HEK293 (cell line): Measurements from ENCODE around the gene RHOT2.
A peak's percentile ranks its signal among the peaks of the same experiment; 100 is the strongest.

Source experiments
- CTCF ChIA-PET: fragments of 350-600 bp; formaldehyde crosslinking; extraction: SDS; loops from one replicate; lab custom pipeline; 2021; ENCODE audit warnings: antibody characterized with exemption; lab: Yijun Ruan, JAX
- POLR2A ChIA-PET: fragments of 300-600 bp; formaldehyde crosslinking; extraction: SDS; loops from one replicate; lab custom pipeline; 2020; ENCODE audit warnings: antibody characterized with exemption, inconsistent platforms; lab: Yijun Ruan, JAX
- H3K27ac ChIP-seq: fragments of 200-500 bp; sonication (Bioruptor generic); 2 replicates; pipeline ENCODE4 v1.5.1; 2014; ENCODE audit warnings: low read depth, low read length, control low read depth, inconsistent platforms; ENCODE audit errors: extremely low read depth
- H3K36me3 ChIP-seq, 2 experiments: fragments of 200-500 bp in 1 of 2; sonication (Bioruptor generic) in 1 of 2; 1 replicate in 1 of 2; 2 replicates in 1 of 2; pipeline ENCODE4 v1.5.1; 2014 to 2017; ENCODE audit warnings: inconsistent platforms in 2 of 2, low read length in 2 of 2; ENCODE audit not compliant: control insufficient read depth in 2 of 2, insufficient read depth in 1 of 2
- H3K4me1 ChIP-seq: fragments of 200-500 bp; sonication (Bioruptor generic); 2 replicates; pipeline ENCODE4 v1.5.1; 2014; ENCODE audit warnings: mild to moderate bottlenecking, low read length, inconsistent platforms; ENCODE audit not compliant: control insufficient read depth, insufficient read depth
- H3K4me3 ChIP-seq: 2 replicates; pipeline ENCODE4 v1.5.1; 2011; ENCODE audit warnings: low read depth, mild to moderate bottlenecking, control low read depth, low read length, moderate library complexity
- H3K9me3 ChIP-seq: fragments of 200-500 bp; sonication (Bioruptor generic); 2 replicates; pipeline ENCODE4 v1.5.1; 2014; ENCODE audit warnings: low read depth, low read length, inconsistent platforms; ENCODE audit not compliant: control insufficient read depth, insufficient read depth
- HOXD13 ChIP-seq: sonication (generic); formaldehyde crosslinking; IDR thresholded peaks from 2 replicates; pipeline ENCODE4 v1.8.0; 2022; ENCODE audit warnings: missing genetic modification reagents, borderline replicate concordance
- KLF7 ChIP-seq: fragments of 450-650 bp; formaldehyde crosslinking; IDR thresholded peaks from 2 replicates; pipeline ENCODE4 v1.5.1; 2016; ENCODE audit warnings: missing biosample characterization, missing genetic modification characterization, borderline replicate concordance
- KLF8 ChIP-seq: fragments of 450-650 bp; formaldehyde crosslinking; IDR thresholded peaks from 2 replicates; pipeline ENCODE4 v1.5.1; 2016; ENCODE audit warnings: missing biosample characterization, missing genetic modification characterization
- OSR2 ChIP-seq: fragments of 450-650 bp; formaldehyde crosslinking; IDR thresholded peaks from 2 replicates; pipeline ENCODE4 v1.5.1; 2016; ENCODE audit warnings: missing biosample characterization, missing genetic modification characterization
- ZBTB8A ChIP-seq: fragments of 450-650 bp; formaldehyde crosslinking; IDR thresholded peaks from 2 replicates; pipeline ENCODE4 v1.5.1; 2016; ENCODE audit warnings: missing biosample characterization, missing genetic modification characterization
- ZEB2 ChIP-seq: fragments of 450-650 bp; formaldehyde crosslinking; IDR thresholded peaks from 2 replicates; pipeline ENCODE4 v1.5.1; 2016; ENCODE audit warnings: missing biosample characterization, missing genetic modification characterization
- ZFHX2 ChIP-seq: fragments of 450-650 bp; formaldehyde crosslinking; conservative IDR thresholded peaks from 2 replicates; pipeline ENCODE4 v1.5.1; 2016; ENCODE audit warnings: missing biosample characterization, missing genetic modification characterization
- ZNF169 ChIP-seq: fragments of 450-650 bp; formaldehyde crosslinking; IDR thresholded peaks from 2 replicates; pipeline ENCODE4 v1.5.1; 2016; ENCODE audit warnings: missing biosample characterization, missing genetic modification characterization
- ZNF2 ChIP-seq: fragments of 450-650 bp; formaldehyde crosslinking; IDR thresholded peaks from 2 replicates; pipeline ENCODE4 v1.5.1; 2016; ENCODE audit warnings: missing biosample characterization, missing genetic modification characterization
- ZNF23 ChIP-seq: fragments of 450-650 bp; formaldehyde crosslinking; IDR thresholded peaks from 2 replicates; pipeline ENCODE4 v1.5.1; 2016; ENCODE audit warnings: missing biosample characterization, missing genetic modification characterization, borderline replicate concordance
- ZNF266 ChIP-seq: fragments of 450-650 bp; formaldehyde crosslinking; IDR thresholded peaks from 2 replicates; pipeline ENCODE4 v1.5.1; 2016; ENCODE audit warnings: missing biosample characterization, missing genetic modification characterization, low read depth
- ZNF394 ChIP-seq: fragments of 450-650 bp; formaldehyde crosslinking; IDR thresholded peaks from 2 replicates; pipeline ENCODE4 v1.5.1; 2016; ENCODE audit warnings: missing biosample characterization, missing genetic modification characterization, mild to moderate bottlenecking, moderate library complexity, borderline replicate concordance
- ZNF416 ChIP-seq: fragments of 450-650 bp; formaldehyde crosslinking; IDR thresholded peaks from 2 replicates; pipeline ENCODE4 v1.5.1; 2016; ENCODE audit warnings: missing biosample characterization, missing genetic modification characterization
- ZNF423 ChIP-seq: fragments of 450-650 bp; formaldehyde crosslinking; IDR thresholded peaks from 2 replicates; pipeline ENCODE4 v1.5.1; 2016; ENCODE audit warnings: missing biosample characterization, missing genetic modification characterization
- ZNF549 ChIP-seq: fragments of 450-650 bp; IDR thresholded peaks from 2 replicates; pipeline ENCODE4 v1.5.1; 2018; ENCODE audit warnings: missing biosample characterization, missing genetic modification characterization, mild to moderate bottlenecking, inconsistent platforms, moderate library complexity
- ZNF664 ChIP-seq: fragments of 450-650 bp; formaldehyde crosslinking; IDR thresholded peaks from 2 replicates; pipeline ENCODE4 v1.5.1; 2016; ENCODE audit warnings: missing biosample characterization, missing genetic modification characterization
- ZNF677 ChIP-seq: fragments of 450-650 bp; IDR thresholded peaks from 2 replicates; pipeline ENCODE4 v1.5.0; 2018; ENCODE audit warnings: missing biosample characterization, mild to moderate bottlenecking, missing genetic modification characterization, moderate library complexity
- ZNF747 ChIP-seq: fragments of 450-650 bp; formaldehyde crosslinking; IDR thresholded peaks from 2 replicates; pipeline ENCODE4 v1.5.1; 2016; ENCODE audit warnings: missing biosample characterization, missing genetic modification characterization
- ZSCAN23 ChIP-seq: fragments of 450-650 bp; formaldehyde crosslinking; IDR thresholded peaks from 2 replicates; pipeline ENCODE4 v1.5.1; 2016; ENCODE audit warnings: missing biosample characterization, missing genetic modification characterization
- TF ChIP-seq, protein P1 (sequence below): sonication (generic); formaldehyde crosslinking; IDR thresholded peaks from 2 replicates; pipeline ENCODE4 v1.8.1; 2022; ENCODE audit warnings: mild to moderate bottlenecking, moderate library complexity, missing genetic modification reagents
- TF ChIP-seq, protein P2 (sequence below): fragments of 450-650 bp; formaldehyde crosslinking; IDR thresholded peaks from 2 replicates; pipeline ENCODE4 v1.5.1; 2016; ENCODE audit warnings: missing biosample characterization, missing genetic modification characterization, borderline replicate concordance
- TF ChIP-seq, protein P3 (sequence below): fragments of 450-650 bp; formaldehyde crosslinking; IDR thresholded peaks from 2 replicates; pipeline ENCODE4 v1.5.1; 2017; ENCODE audit warnings: missing biosample characterization, missing genetic modification characterization
- TF ChIP-seq, protein P4 (sequence below): fragments of 450-650 bp; formaldehyde crosslinking; optimal IDR thresholded peaks from 2 replicates; pipeline ENCODE3; 2016; ENCODE audit warnings: missing biosample characterization, mild to moderate bottlenecking, missing genetic modification characterization
- TF ChIP-seq, protein P5 (sequence below): fragments of 450-650 bp; formaldehyde crosslinking; IDR thresholded peaks from 2 replicates; pipeline ENCODE4 v1.5.1; 2016; ENCODE audit warnings: missing biosample characterization, missing genetic modification characterization
- TF ChIP-seq, protein P6 (sequence below): fragments of 450-650 bp; formaldehyde crosslinking; IDR thresholded peaks from 2 replicates; pipeline ENCODE4 v1.5.1; 2016; ENCODE audit warnings: missing biosample characterization, missing genetic modification characterization

The RHOT2 gene

DNA sequence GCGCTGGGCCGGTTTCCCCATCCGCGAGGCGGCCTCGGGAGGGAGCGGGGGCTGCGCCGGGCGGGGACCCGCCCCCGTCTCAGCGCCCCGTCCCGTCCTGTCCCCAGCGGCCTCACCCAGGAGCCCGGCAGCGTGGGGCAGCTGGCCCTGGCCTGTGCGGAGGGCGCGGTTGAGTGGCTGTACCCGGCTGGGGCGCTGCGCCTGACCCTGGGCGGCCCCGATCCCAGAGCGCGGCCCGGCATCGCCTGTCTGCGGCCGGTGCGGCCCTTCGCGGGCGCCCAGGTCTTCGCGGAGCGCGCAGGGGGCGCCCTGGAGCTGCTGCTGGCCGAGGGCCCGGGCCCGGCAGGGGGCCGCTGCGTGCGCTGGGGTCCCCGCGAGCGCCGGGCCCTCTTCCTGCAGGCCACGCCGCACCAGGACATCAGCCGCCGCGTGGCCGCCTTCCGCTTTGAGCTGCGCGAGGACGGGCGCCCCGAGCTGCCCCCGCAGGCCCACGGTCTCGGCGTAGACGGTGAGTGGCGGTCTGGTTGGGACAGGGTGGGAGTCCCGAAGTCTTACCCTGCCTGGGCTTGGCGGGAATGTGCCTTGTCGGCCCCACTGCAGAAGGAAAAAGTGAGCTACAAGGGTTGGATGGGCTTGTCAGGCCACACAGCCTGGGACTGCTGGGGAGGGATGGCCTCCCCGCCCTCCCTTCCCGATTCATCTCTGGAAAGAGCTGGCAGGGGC is 47.7 kb downstream of the RHOT2 start:
- H3K27ac ChIP-seq = peak overlapping the region; percentile 66; the same call in 1 of the 2 replicates
- TF ChIP-seq ZNF2 (no peak), KLF8 (tag by site-specific recombination) (peak; percentile 38; the same call in 1 of the 2 replicates), ZNF23 (no peak), HOXD13 (CRISPR knock-in tag) (no peak), ZNF664 (tag by site-specific recombination) (no peak), ZNF169 (tag by site-specific recombination) (no peak), ZNF394 (tag by site-specific recombination) (no peak), ZBTB8A (tag by site-specific recombination) (peak; percentile 64; the same call in 1 of the 2 replicates), ZNF416 (no peak), ZSCAN23 (tag by site-specific recombination) (no peak), ZNF677 (peak; percentile 9; the same call in 1 of the 2 replicates), ZNF549 (tag by site-specific recombination) (no peak), ZNF747 (tag by site-specific recombination) (no peak), ZNF423 (tag by site-specific recombination) (no peak), ZEB2 (tag by site-specific recombination) (0 out of 2 replicates have a peak, but pooled peaks have one; percentile 36), ZNF266 (tag by site-specific recombination) (no peak), OSR2 (tag by site-specific recombination) (no peak), KLF7 (tag by site-specific recombination) (no peak), ZFHX2 (tag by site-specific recombination) (peak; percentile 28; the same call in 1 of the 2 replicates)
- TF ChIP-seq, protein P1, sequence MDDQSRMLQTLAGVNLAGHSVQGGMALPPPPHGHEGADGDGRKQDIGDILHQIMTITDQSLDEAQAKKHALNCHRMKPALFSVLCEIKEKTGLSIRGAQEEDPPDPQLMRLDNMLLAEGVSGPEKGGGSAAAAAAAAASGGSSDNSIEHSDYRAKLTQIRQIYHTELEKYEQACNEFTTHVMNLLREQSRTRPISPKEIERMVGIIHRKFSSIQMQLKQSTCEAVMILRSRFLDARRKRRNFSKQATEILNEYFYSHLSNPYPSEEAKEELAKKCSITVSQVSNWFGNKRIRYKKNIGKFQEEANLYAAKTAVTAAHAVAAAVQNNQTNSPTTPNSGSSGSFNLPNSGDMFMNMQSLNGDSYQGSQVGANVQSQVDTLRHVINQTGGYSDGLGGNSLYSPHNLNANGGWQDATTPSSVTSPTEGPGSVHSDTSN (CRISPR knock-in tag) = no peak
- TF ChIP-seq, protein P2, sequence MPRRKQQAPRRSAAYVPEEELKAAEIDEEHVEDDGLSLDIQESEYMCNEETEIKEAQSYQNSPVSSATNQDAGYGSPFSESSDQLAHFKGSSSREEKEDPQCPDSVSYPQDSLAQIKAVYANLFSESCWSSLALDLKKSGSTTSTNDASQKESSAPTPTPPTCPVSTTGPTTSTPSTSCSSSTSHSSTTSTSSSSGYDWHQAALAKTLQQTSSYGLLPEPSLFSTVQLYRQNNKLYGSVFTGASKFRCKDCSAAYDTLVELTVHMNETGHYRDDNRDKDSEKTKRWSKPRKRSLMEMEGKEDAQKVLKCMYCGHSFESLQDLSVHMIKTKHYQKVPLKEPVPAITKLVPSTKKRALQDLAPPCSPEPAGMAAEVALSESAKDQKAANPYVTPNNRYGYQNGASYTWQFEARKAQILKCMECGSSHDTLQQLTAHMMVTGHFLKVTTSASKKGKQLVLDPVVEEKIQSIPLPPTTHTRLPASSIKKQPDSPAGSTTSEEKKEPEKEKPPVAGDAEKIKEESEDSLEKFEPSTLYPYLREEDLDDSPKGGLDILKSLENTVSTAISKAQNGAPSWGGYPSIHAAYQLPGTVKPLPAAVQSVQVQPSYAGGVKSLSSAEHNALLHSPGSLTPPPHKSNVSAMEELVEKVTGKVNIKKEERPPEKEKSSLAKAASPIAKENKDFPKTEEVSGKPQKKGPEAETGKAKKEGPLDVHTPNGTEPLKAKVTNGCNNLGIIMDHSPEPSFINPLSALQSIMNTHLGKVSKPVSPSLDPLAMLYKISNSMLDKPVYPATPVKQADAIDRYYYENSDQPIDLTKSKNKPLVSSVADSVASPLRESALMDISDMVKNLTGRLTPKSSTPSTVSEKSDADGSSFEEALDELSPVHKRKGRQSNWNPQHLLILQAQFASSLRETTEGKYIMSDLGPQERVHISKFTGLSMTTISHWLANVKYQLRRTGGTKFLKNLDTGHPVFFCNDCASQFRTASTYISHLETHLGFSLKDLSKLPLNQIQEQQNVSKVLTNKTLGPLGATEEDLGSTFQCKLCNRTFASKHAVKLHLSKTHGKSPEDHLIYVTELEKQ (tag by site-specific recombination) = no peak
- TF ChIP-seq, protein P3, sequence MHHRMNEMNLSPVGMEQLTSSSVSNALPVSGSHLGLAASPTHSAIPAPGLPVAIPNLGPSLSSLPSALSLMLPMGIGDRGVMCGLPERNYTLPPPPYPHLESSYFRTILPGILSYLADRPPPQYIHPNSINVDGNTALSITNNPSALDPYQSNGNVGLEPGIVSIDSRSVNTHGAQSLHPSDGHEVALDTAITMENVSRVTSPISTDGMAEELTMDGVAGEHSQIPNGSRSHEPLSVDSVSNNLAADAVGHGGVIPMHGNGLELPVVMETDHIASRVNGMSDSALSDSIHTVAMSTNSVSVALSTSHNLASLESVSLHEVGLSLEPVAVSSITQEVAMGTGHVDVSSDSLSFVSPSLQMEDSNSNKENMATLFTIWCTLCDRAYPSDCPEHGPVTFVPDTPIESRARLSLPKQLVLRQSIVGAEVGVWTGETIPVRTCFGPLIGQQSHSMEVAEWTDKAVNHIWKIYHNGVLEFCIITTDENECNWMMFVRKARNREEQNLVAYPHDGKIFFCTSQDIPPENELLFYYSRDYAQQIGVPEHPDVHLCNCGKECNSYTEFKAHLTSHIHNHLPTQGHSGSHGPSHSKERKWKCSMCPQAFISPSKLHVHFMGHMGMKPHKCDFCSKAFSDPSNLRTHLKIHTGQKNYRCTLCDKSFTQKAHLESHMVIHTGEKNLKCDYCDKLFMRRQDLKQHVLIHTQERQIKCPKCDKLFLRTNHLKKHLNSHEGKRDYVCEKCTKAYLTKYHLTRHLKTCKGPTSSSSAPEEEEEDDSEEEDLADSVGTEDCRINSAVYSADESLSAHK (tag by site-specific recombination) = no peak
- TF ChIP-seq, protein P4, sequence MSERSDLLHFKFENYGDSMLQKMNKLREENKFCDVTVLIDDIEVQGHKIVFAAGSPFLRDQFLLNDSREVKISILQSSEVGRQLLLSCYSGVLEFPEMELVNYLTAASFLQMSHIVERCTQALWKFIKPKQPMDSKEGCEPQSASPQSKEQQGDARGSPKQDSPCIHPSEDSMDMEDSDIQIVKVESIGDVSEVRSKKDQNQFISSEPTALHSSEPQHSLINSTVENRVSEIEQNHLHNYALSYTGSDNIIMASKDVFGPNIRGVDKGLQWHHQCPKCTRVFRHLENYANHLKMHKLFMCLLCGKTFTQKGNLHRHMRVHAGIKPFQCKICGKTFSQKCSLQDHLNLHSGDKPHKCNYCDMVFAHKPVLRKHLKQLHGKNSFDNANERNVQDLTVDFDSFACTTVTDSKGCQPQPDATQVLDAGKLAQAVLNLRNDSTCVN = peak; percentile 61
- TF ChIP-seq, protein P5, sequence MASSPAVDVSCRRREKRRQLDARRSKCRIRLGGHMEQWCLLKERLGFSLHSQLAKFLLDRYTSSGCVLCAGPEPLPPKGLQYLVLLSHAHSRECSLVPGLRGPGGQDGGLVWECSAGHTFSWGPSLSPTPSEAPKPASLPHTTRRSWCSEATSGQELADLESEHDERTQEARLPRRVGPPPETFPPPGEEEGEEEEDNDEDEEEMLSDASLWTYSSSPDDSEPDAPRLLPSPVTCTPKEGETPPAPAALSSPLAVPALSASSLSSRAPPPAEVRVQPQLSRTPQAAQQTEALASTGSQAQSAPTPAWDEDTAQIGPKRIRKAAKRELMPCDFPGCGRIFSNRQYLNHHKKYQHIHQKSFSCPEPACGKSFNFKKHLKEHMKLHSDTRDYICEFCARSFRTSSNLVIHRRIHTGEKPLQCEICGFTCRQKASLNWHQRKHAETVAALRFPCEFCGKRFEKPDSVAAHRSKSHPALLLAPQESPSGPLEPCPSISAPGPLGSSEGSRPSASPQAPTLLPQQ (tag by site-specific recombination) = peak; percentile 59; the same call in 1 of the 2 replicates
- TF ChIP-seq, protein P6, sequence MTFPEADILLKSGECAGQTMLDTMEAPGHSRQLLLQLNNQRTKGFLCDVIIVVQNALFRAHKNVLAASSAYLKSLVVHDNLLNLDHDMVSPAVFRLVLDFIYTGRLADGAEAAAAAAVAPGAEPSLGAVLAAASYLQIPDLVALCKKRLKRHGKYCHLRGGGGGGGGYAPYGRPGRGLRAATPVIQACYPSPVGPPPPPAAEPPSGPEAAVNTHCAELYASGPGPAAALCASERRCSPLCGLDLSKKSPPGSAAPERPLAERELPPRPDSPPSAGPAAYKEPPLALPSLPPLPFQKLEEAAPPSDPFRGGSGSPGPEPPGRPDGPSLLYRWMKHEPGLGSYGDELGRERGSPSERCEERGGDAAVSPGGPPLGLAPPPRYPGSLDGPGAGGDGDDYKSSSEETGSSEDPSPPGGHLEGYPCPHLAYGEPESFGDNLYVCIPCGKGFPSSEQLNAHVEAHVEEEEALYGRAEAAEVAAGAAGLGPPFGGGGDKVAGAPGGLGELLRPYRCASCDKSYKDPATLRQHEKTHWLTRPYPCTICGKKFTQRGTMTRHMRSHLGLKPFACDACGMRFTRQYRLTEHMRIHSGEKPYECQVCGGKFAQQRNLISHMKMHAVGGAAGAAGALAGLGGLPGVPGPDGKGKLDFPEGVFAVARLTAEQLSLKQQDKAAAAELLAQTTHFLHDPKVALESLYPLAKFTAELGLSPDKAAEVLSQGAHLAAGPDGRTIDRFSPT (tag by site-specific recombination) = peak; percentile 17; the same call in 1 of the 2 replicates

More for the DNA sequence above, 47.7 kb downstream of the RHOT2 start:
- H3K36me3 ChIP-seq = peaks cover 0 to 7% of the 10 kb centered on the region in 2 experiments; a peak in 1 of 3 replicates
- H3K4me3 ChIP-seq = peak overlapping the region; percentile 44
- peaks cover 10% of the 10 kb centered on the region for H3K4me1 ChIP-seq
- no peaks in the 10 kb centered on the region for H3K9me3 ChIP-seq
- POLR2A ChIA-PET = interaction anchor here (0.8 to 1.7 kb wide), 8 partner anchors 8 to 89 kb away, joined by 3 to 8 read pairs (median 4); partner anchors contain the start of genes CCDC78 and HAGHL
- CTCF ChIA-PET = interaction anchor here (0.6 to 3.9 kb wide), 6 partner anchors 8 to 73 kb away, joined by 3 to 38 read pairs (median 6); partner anchors contain the start of genes CCDC78, CHTF18 and RPUSD1
